Parathyroid adenoma (tissue), 2 donors: ENCODE results near the gene XRCC3.

ENCODE experiments used
- H2AFZ ChIP-seq: fragments of 300-600 bp; sonication (generic); one replicate; pipeline ENCODE4 v1.7.0; 2017; ENCODE audit warnings: antibody characterized with exemption, mild to moderate bottlenecking
- H3K27ac ChIP-seq: fragments of 300-600 bp; sonication (generic); one replicate; pipeline ENCODE4 v1.7.0; 2017
- H3K27me3 ChIP-seq: fragments of 300-600 bp; sonication (generic); one replicate; pipeline ENCODE4 v1.7.0; 2017; ENCODE audit warnings: low read length; ENCODE audit not compliant: control insufficient read depth, insufficient read depth
- H3K36me3 ChIP-seq: fragments of 300-600 bp; sonication (generic); one replicate; pipeline ENCODE4 v1.7.0; 2017; ENCODE audit warnings: low read length; ENCODE audit not compliant: control insufficient read depth, insufficient read depth
- H3K4me1 ChIP-seq: fragments of 300-600 bp; sonication (generic); one replicate; pipeline ENCODE4 v1.7.0; 2017; ENCODE audit warnings: control low read depth
- H3K4me2 ChIP-seq: fragments of 300-600 bp; sonication (generic); one replicate; pipeline ENCODE4 v1.7.0; 2017; ENCODE audit warnings: low read length
- H3K4me3 ChIP-seq: fragments of 300-600 bp; sonication (generic); one replicate; pipeline ENCODE4 v1.7.0; 2017; ENCODE audit warnings: low read depth, low read length
- H3K79me2 ChIP-seq: fragments of 300-600 bp; sonication (generic); one replicate; pipeline ENCODE4 v1.7.0; 2017; ENCODE audit warnings: control low read depth
- H3K9ac ChIP-seq: fragments of 300-600 bp; sonication (generic); one replicate; pipeline ENCODE4 v1.7.0; 2017; ENCODE audit warnings: mild to moderate bottlenecking
- H3K9me3 ChIP-seq: fragments of 300-600 bp; sonication (generic); one replicate; pipeline ENCODE4 v1.7.0; 2017; ENCODE audit warnings: low read length; ENCODE audit not compliant: control insufficient read depth
- CTCF ChIP-seq: fragments of 300-600 bp; sonication (generic); IDR thresholded peaks from one replicate; pipeline ENCODE4 v1.7.0; 2017; ENCODE audit warnings: antibody characterized with exemption, mild to moderate bottlenecking
- donor health status: primary hyperparathyroidism.

Gene XRCC3

DNA sequence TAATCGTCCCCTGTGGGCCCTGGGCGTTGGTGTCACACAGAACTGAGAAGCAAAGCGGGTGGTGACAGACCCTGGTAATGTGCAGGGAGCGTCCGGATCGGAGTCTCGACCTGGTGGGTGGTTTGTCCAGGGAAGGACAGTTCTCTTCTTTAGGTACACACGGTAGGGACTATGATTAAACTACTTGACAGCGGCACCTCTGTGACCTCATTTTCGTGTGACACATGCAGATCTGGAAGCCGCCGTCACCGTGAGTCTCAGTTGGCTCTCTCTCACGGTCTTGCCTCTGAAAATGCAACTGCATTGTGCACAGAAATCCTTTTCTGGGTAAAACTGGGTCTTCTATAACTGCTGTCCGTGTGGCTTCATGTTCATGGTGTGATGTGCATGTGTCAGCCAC is 32.1 kb downstream of the XRCC3 start:
- no peak for TF ChIP-seq CTCF
- no peak overlapping the region for H3K4me2 ChIP-seq
- H3K4me3 ChIP-seq = no peak overlapping the region
- no peak overlapping the region for H2AFZ ChIP-seq
- H3K27me3 ChIP-seq = no peaks in the 10 kb centered on the region
- H3K9ac ChIP-seq = no peak overlapping the region
- no peak overlapping the region for H3K27ac ChIP-seq
- no peaks in the 10 kb centered on the region for H3K4me1 ChIP-seq
- H3K9me3 ChIP-seq = no peaks in the 10 kb centered on the region
- H3K79me2 ChIP-seq = peaks cover 19% of the 10 kb centered on the region
- H3K36me3 ChIP-seq = no peaks in the 10 kb centered on the region

GRCh38 chr14:103680491-103681231 is 34.6 kb downstream of the XRCC3 start:
- Histone ChIP-seq H3K36me3 (no peaks in the 10 kb centered on the region), H3K27ac (no peak overlapping the region), H3K79me2 (peaks cover 22% of the 10 kb centered on the region), H3K4me2 (no peak overlapping the region), H3K9ac (no peak overlapping the region), H3K9me3 (no peaks in the 10 kb centered on the region), H3K4me3 (no peak overlapping the region), H2AFZ (no peak overlapping the region), H3K4me1 (no peaks in the 10 kb centered on the region), H3K27me3 (no peaks in the 10 kb centered on the region)
- no peak for TF ChIP-seq CTCF

- H3K4me2 ChIP-seq = no peak overlapping the region
- H3K27ac ChIP-seq = no peak overlapping the region
- H3K4me1 ChIP-seq = no peaks in the 10 kb centered on the region
- H3K79me2 ChIP-seq = peaks cover 20% of the 10 kb centered on the region
- H3K36me3 ChIP-seq = no peaks in the 10 kb centered on the region
- H3K27me3 ChIP-seq = no peaks in the 10 kb centered on the region
- peak; percentile 33 for TF ChIP-seq CTCF
- H3K4me3 ChIP-seq = no peak overlapping the region
- H3K9ac ChIP-seq = no peak overlapping the region
- H3K9me3 ChIP-seq = no peaks in the 10 kb centered on the region
- H2AFZ ChIP-seq = no peak overlapping the region
Observed at GRCh38 chr14:103679351-103679750, 35.9 kb downstream of the XRCC3 start.

GRCh38 chr14:103676881-103677675 is 38.2 kb downstream of the XRCC3 start:
- Histone ChIP-seq H3K9me3 (no peaks in the 10 kb centered on the region), H3K9ac (no peak overlapping the region), H3K4me2 (no peak overlapping the region), H3K36me3 (no peaks in the 10 kb centered on the region), H3K27ac (no peak overlapping the region), H3K27me3 (no peaks in the 10 kb centered on the region), H2AFZ (no peak overlapping the region), H3K79me2 (peaks cover 25% of the 10 kb centered on the region), H3K4me1 (no peaks in the 10 kb centered on the region), H3K4me3 (no peak overlapping the region)
- no peak for TF ChIP-seq CTCF
